ENCODE measurements around the gene MIOX. TPM values are rescaled to one million over a fixed set of nuclear protein-coding genes. Genes with fewer than 3 reads are reported as not detected.

MIOX gene
- total RNA-seq, 4 donors from 2014 or later, result not detected

DNA sequence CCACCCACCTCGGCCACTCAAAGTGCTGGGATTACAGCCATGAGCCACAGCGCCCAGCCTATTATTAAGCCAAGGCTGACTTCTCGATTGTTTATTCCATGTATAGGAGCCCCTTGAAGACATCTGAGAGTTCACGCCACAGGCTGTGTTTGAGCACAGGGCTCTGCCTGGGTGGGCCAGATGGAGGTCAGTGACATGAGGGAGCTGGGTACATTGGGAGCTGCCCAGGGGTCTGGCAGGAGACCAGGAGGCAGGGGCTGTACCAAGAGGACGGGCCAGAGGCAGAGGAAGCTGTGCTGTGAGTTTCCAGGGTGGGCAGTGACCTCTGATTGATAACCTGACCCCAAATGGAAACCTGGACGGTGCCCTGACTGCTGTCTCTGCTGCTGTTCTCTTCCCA is 15.4 kb downstream of the MIOX start:
- no peak for TF ChIP-seq POLR2A (IDR thresholded peaks at IDR 0.05)
- TF ChIP-seq, protein P1, sequence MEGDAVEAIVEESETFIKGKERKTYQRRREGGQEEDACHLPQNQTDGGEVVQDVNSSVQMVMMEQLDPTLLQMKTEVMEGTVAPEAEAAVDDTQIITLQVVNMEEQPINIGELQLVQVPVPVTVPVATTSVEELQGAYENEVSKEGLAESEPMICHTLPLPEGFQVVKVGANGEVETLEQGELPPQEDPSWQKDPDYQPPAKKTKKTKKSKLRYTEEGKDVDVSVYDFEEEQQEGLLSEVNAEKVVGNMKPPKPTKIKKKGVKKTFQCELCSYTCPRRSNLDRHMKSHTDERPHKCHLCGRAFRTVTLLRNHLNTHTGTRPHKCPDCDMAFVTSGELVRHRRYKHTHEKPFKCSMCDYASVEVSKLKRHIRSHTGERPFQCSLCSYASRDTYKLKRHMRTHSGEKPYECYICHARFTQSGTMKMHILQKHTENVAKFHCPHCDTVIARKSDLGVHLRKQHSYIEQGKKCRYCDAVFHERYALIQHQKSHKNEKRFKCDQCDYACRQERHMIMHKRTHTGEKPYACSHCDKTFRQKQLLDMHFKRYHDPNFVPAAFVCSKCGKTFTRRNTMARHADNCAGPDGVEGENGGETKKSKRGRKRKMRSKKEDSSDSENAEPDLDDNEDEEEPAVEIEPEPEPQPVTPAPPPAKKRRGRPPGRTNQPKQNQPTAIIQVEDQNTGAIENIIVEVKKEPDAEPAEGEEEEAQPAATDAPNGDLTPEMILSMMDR (IDR thresholded peaks at IDR 0.05), result no peak
- H3K4me3 ChIP-seq (ENCODE audit: low read depth, poor library complexity, severe bottlenecking), result no peak overlapping the region
- no peak for DNase-seq (ENCODE audit: low spot score in 2 of 2)
- WGBS, 2 donors, result 89 to 90% methylated on average over 6 of the region's 6 CpGs
- intact Hi-C loops (cut with DNase I; ENCODE audit: low total_unique reads), result no loop called here

DNA sequence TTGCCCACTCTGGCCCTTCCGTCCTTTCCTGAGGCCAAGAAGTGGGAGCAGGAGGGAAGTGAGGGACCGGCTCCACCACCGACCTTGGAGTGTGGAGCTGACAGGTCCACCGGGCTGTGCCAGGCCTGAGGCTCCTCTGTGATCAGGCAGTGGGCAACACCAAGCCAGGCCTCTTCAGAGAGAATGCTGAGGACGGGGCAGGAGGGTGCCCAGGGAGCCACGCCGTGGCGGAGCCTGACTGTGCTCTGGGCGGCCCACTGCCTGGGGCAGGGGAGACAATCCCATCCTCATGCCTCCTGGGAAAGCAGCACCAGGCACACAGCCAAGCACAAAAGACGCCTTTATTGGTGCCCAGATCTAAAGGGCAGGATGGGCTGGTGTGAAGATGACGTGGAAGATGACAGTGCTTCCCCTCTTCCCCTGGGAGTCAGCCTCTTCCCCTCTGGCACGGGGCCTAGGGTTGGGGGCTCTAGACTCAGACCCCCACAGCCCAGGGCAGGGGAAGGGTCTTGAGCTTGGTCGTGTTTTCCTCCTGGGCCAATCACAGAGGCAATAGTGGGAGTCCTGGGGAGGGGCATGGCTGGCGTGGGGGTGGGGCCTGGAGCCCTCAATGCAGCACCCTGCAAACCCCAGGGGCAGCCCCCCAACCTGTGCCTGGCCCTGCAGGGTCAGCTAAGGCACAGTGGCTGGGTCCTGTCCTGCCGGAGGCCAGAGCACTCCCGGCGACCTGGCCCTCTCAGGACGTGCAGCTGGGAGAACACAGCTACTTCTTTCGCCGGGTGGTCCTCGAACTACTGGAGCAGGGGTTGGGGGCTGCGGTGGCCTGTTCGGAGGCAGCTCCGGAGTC is 16.2 kb downstream of the MIOX start:
- intact Hi-C loops (cut with DNase I; ENCODE audit: low total_unique reads), result no loop called here
- no peak overlapping the region for H3K4me3 ChIP-seq (ENCODE audit: low read depth, poor library complexity, severe bottlenecking)
- no peak for DNase-seq (ENCODE audit: low spot score in 2 of 2)
- WGBS, 2 donors, result 85 to 86% methylated on average over 16 to 23 of the region's 24 CpGs
- TF ChIP-seq, protein P1 (IDR thresholded peaks at IDR 0.05), result no peak
- no peak for TF ChIP-seq POLR2A (IDR thresholded peaks at IDR 0.05)

- DNase-seq (ENCODE audit: low spot score in 2 of 2), result no peak
- intact Hi-C loops (cut with DNase I; ENCODE audit: low total_unique reads), result no loop called here
- H3K4me3 ChIP-seq (ENCODE audit: low read depth, poor library complexity, severe bottlenecking), result no peak overlapping the region
- WGBS, 2 donors, result 81 to 92% methylated on average over 14 to 25 of the region's 26 CpGs
- TF ChIP-seq, protein P1 (IDR thresholded peaks at IDR 0.05), result no peak
- TF ChIP-seq POLR2A (IDR thresholded peaks at IDR 0.05), result no peak
These were observed 17.0 kb downstream of the MIOX start for GRCh38 chr22:50503475-50504145.

- WGBS, 2 donors, result 69 to 83% methylated on average over 27 to 31 of the region's 44 CpGs
- intact Hi-C loops (cut with DNase I; ENCODE audit: low total_unique reads), result no loop called here
- no peak overlapping the region for H3K4me3 ChIP-seq (ENCODE audit: low read depth, poor library complexity, severe bottlenecking)
- no peak for TF ChIP-seq POLR2A (IDR thresholded peaks at IDR 0.05)
- TF ChIP-seq, protein P1 (IDR thresholded peaks at IDR 0.05), result no peak
- DNase-seq (ENCODE audit: low spot score in 2 of 2), result no peak
These were observed 17.9 kb downstream of the MIOX start for GRCh38 chr22:50504369-50505211.

DNA sequence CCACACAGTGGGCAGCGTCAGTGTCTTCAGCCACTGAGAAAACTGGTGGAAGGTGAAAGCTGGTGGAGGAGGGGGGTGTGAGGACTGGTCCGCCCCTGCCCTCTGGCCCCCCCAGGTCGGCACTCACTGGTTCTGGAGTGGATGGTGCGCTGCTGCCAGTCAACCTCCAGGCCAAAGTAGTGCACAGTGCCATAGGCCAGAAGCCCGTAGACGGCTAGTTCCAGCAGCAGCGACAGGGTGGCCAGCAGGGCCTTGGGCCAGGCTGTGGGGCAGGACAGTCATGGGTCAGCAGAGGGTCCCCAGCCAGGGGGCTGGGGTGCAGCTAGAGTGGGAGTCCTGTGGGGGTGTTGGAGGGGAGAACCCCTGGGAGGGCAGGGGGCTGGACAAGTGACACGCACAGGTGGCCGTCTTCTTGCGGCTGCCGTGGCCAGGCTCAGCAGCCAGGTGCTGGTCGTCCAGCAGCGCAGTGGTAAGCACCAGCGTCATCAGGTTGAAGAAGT is 18.7 kb downstream of the MIOX start:
- TF ChIP-seq, protein P1 (IDR thresholded peaks at IDR 0.05), result no peak
- no peak for TF ChIP-seq POLR2A (IDR thresholded peaks at IDR 0.05)
- intact Hi-C loops (cut with DNase I; ENCODE audit: low total_unique reads), result no loop called here
- DNase-seq (ENCODE audit: low spot score in 2 of 2), result no peak
- WGBS, 2 donors, result 86 to 96% methylated on average over 11 to 14 of the region's 14 CpGs
- no peak overlapping the region for H3K4me3 ChIP-seq (ENCODE audit: low read depth, poor library complexity, severe bottlenecking)

All from lower leg skin (tissue), 4 donors.